Measurements from ENCODE around the gene MRPL27. TPM values are rescaled to one million over a fixed set of nuclear protein-coding genes. Genes with fewer than 3 reads are reported as not detected.

MRPL27 gene
- total and polyA plus RNA-seq, 2 of the 4 experiments (the other 2 are of a cell fraction): 176 to 202 TPM

- peak within 1 kb of the TSS; percentile 95 for H2AFZ ChIP-seq (replicated peaks; ENCODE audit: low read length, poor library complexity)
- peaks cover 4% of the 10 kb centered on the region for H3K4me1 ChIP-seq (ENCODE audit: control insufficient read depth, insufficient read depth, low read length)
- H3K9me1 ChIP-seq (ENCODE audit: insufficient read depth, low read length): peaks cover 16% of the 10 kb centered on the region; the same call in 1 of the 2 replicates
- peak within 1 kb of the TSS; percentile 96 for H3K4me3 ChIP-seq (ENCODE audit: insufficient read depth, low read depth, low read length)
- DNase-seq (peak; percentile 82), ATAC-seq (ENCODE audit: low read depth) (peak; percentile 98)
- H3K27ac ChIP-seq (ENCODE audit: insufficient read depth, low read length): peak within 1 kb of the TSS; percentile 79
- peak within 1 kb of the TSS; percentile 96 for H4K91ac ChIP-seq (ENCODE audit: insufficient read depth, low read depth, low read length)
- H3K4ac ChIP-seq (ENCODE audit: low read depth, low read length): peak within 1 kb of the TSS; percentile 99
- in situ Hi-C loops (cut with MboI; ENCODE audit: low sequenced_read_pairs): no loop called here
- H4K20me1 ChIP-seq (ENCODE audit: insufficient read depth, low read length): peaks cover 44% of the 10 kb centered on the region
- peak within 1 kb of the TSS; percentile 5; the same call in 1 of the 2 replicates for H3K18ac ChIP-seq (ENCODE audit: low read depth, low read length)
- H2BK120ac ChIP-seq (ENCODE audit: low read depth, low read length): peak within 1 kb of the TSS; percentile 50
- H2BK20ac ChIP-seq (ENCODE audit: low read depth, low read length): no peak within 1 kb of the TSS
- dilution Hi-C loops (cut with HindIII; ENCODE audit: low sequenced_read_pairs, unreplicated experiment): no loop called here
- H2AK5ac ChIP-seq (ENCODE audit: low read depth, low read length): peak within 1 kb of the TSS; percentile 98
- POLR2A ChIA-PET (ENCODE audit: unreplicated experiment): interaction anchor here (0.7 to 1.3 kb wide), 3 partner anchors 24 to 99 kb away, joined by 4 to 5 read pairs (median 4); no protein-coding TSS in a partner anchor
- H3K79me1 ChIP-seq (ENCODE audit: low read depth in 1 of 2, low read length in 2 of 2): peaks cover 25 to 32% of the 10 kb centered on the region in 2 experiments
- peak within 1 kb of the TSS; percentile 74 for H4K5ac ChIP-seq (ENCODE audit: low read depth, low read length)
- peak within 1 kb of the TSS; percentile 100 for H2AK9ac ChIP-seq (replicated peaks; ENCODE audit: low read depth, low read length, poor library complexity)
- H2BK15ac ChIP-seq (ENCODE audit: low read depth, low read length): no peak within 1 kb of the TSS; the same call in 2 of the 3 replicates
- peaks cover 26% of the 10 kb centered on the region for H3K36me3 ChIP-seq (ENCODE audit: control insufficient read depth, insufficient read depth, low read length)
- H4K8ac ChIP-seq (ENCODE audit: low read depth in 2 of 2, low read length in 2 of 2): peak within 1 kb of the TSS; percentile 80 to 95
- 0 out of 2 replicates have a peak, but pooled peaks cover 2% of the 10 kb centered on the region for H3K9me3 ChIP-seq (ENCODE audit: control insufficient read depth, insufficient read depth, low read length)
- H2BK5ac ChIP-seq (ENCODE audit: low read depth, low read length, poor library complexity, severe bottlenecking): peak within 1 kb of the TSS; percentile 65
- peak within 1 kb of the TSS; percentile 92 for H3K9ac ChIP-seq (ENCODE audit: low read depth, low read length)
- BruUV-seq (replicated peaks): no TSS peak
- WGBS, 2 experiments (ENCODE audit: extremely low coverage in 2 of 2, insufficient read length in 1 of 2): 2% methylated on average over 31 of the region's 70 CpGs; no CpG with 5 or more reads in 1 of the 2 experiments
- 0 out of 2 replicates have a peak, but pooled peaks cover 2% of the 10 kb centered on the region for H3K27me3 ChIP-seq (ENCODE audit: control insufficient read depth, insufficient read depth, low read length)
- H3K56ac ChIP-seq (ENCODE audit: extremely low read depth, insufficient read depth, low read length): peak within 1 kb of the TSS; percentile 91
- CTCF ChIA-PET: interaction anchor here (0.6 to 1.4 kb wide), 11 partner anchors 9 to 317 kb away, joined by 3 to 7 read pairs (median 4); partner anchors contain the start of gene ACSF2
- H3K14ac ChIP-seq (replicated peaks; ENCODE audit: low read depth, low read length): peak within 1 kb of the TSS; percentile 95
- H3K4me2 ChIP-seq (ENCODE audit: low read depth, low read length): peak within 1 kb of the TSS; percentile 96
- intact Hi-C loops (cut with micrococcal nuclease): loop anchor here (1.0 kb wide), 1 partner anchor 81 kb away; the partner anchor contains the start of gene RSAD1
- peak within 1 kb of the TSS; percentile 97 for H3K23ac ChIP-seq (ENCODE audit: low read depth, low read length)
- TF ChIP-seq MAFK (IDR thresholded peaks at IDR 0.05; ENCODE audit: low read depth, low read length): no peak
- TF ChIP-seq USF2 (IDR thresholded peaks at IDR 0.05; ENCODE audit: low read depth, low read length): no peak
- no peak for TF ChIP-seq RCOR1 (IDR thresholded peaks at IDR 0.05; ENCODE audit: insufficient replicate concordance, low read length)
- TF ChIP-seq CTCF (conservative IDR thresholded peaks at IDR 0.05; ENCODE audit: low read depth, low read length): peak; percentile 99
- TF ChIP-seq RAD21 (IDR thresholded peaks at IDR 0.05; ENCODE audit: low read length): peak; percentile 56
- peak; percentile 95 for TF ChIP-seq POLR2A (IDR thresholded peaks at IDR 0.05; ENCODE audit: low read depth, low read length)
- TF ChIP-seq MAZ (IDR thresholded peaks at IDR 0.05; ENCODE audit: borderline replicate concordance, low read depth, low read length): peak; percentile 98
- 0 out of 2 replicates have a peak, but pooled peaks have one; percentile 51 for TF ChIP-seq CHD1 (IDR thresholded peaks at IDR 0.05; ENCODE audit: low read depth, low read length)
- 0 out of 2 replicates have a peak, but pooled peaks have one; percentile 10 for TF ChIP-seq FOS (IDR thresholded peaks at IDR 0.05; ENCODE audit: low read depth, low read length)
- TF ChIP-seq SMC3 (IDR thresholded peaks at IDR 0.05; ENCODE audit: low read depth, low read length): peak; percentile 44
- TF ChIP-seq NFE2L2 (IDR thresholded peaks at IDR 0.05; ENCODE audit: low read depth, low read length): peak; percentile 14; the same call in 1 of the 2 replicates
- TF ChIP-seq BHLHE40 (IDR thresholded peaks at IDR 0.05; ENCODE audit: low read depth, low read length): peak; percentile 54
- peak; percentile 91 for TF ChIP-seq MXI1 (IDR thresholded peaks at IDR 0.05; ENCODE audit: borderline replicate concordance, low read depth, low read length)
- TF ChIP-seq CEBPB (IDR thresholded peaks at IDR 0.05; ENCODE audit: low read depth, low read length): no peak
- no peak for TF ChIP-seq RFX5 (IDR thresholded peaks at IDR 0.05; ENCODE audit: low read depth, low read length)
Measured at GRCh38 chr17:50397111-50397918, 24.3 kb upstream of the MRPL27 start, which contains the start of gene LRRC59. LRRC59 (minus strand) TSS chr17:50397523; CDS start chr17:50397317, 206 bp downstream.
